Heart right ventricle (tissue), 16 donors: ENCODE measurements around the gene ACBD4. TPM values are rescaled to one million over a fixed set of nuclear protein-coding genes. Genes with fewer than 3 reads are reported as not detected.

Experiments used
- ATAC-seq, 8 donors: fragments of 200-7000 bp; cut with Tn5 transposase; one replicate each; pipeline ENCODE4 v1.9.1; 2020; ENCODE audit warnings: mild to moderate bottlenecking in 8 of 8, moderate library complexity in 8 of 8, moderate number of reproducible peaks in 1 of 8
- DNase-seq, 2 donors: peaks; one replicate each; pipeline ENCODE4 v3.0.0-alpha.2; 2020
- H3K27ac ChIP-seq, 10 donors: fragments of 200-600 bp; sonication (generic) in 2 of 10; one replicate each; pipeline versions ENCODE4 v1.5.0 to v1.8.0; 2020 to 2022; ENCODE audit warnings: mild to moderate bottlenecking in 3 of 10
- H3K27me3 ChIP-seq, 7 donors: fragments of 200-600 bp; one replicate each; pipeline ENCODE4 v1.8.0; 2021 to 2022; ENCODE audit warnings: mild to moderate bottlenecking in 2 of 7
- H3K36me3 ChIP-seq, 9 donors: fragments of 200-600 bp; sonication (generic) in 1 of 9; one replicate each; pipeline versions ENCODE4 v1.5.0 to v1.8.0; 2020 to 2022; ENCODE audit warnings: mild to moderate bottlenecking in 2 of 9
- H3K4me1 ChIP-seq, 9 donors: fragments of 200-600 bp; sonication (generic) in 1 of 9; one replicate each; pipeline versions ENCODE4 v1.5.0 to v1.8.0; 2020 to 2022; ENCODE audit warnings: mild to moderate bottlenecking in 4 of 9
- H3K4me3 ChIP-seq, 10 donors: fragments of 200-600 bp; sonication (generic) in 2 of 10; one replicate each; pipeline versions ENCODE4 v1.5.0 to v1.8.0; 2020 to 2022; ENCODE audit warnings: mild to moderate bottlenecking in 7 of 10, moderate library complexity in 2 of 10
- H3K9me3 ChIP-seq, 11 donors: fragments of 200-600 bp in 10 of 11; sonication (generic) in 2 of 11; one replicate each; pipeline versions ENCODE4 v1.5.0 to v1.8.0; 2013 to 2022; ENCODE audit warnings: mild to moderate bottlenecking in 2 of 11, control low read depth in 1 of 11, moderate library complexity in 1 of 11
- WGBS, 2 donors: extraction: QIAGEN DNeasy Blood & Tissue Kit; methylation state at CpG; one replicate each; pipeline ENCODE4 v1.1.7; 2013; ENCODE audit warnings: inconsistent platforms in 1 of 2; 5-methylcytosine and 5-hydroxymethylcytosine counted together
- intact Hi-C, 10 donors: fragments of 100-400 bp; cut with DNase I; formaldehyde crosslinking; loops; one replicate each; pipeline versions ENCODE4 v1.11.1 to v1.14.2; 2022
- polyA plus RNA-seq, 2 donors: library from polyadenylated mRNA; stranded (reverse); fragments of 200-250 nt; gene quantifications; one replicate each; pipeline ENCODE4 v1.2.3, GENCODE V29; 2013
- total RNA-seq, 10 donors: library from RNA; stranded (reverse); fragmentation: NEBNext Ultra II Directional in 3 of 10; extraction: Animal tissue kit (Norgen Biotek cat#: 25700) in 3 of 10; gene quantifications; one replicate each; pipeline versions ENCODE4 v1.2.1 to v1.2.4, GENCODE V29; 2021 to 2023
- TF ChIP-seq, protein P1 (sequence below), 9 donors: fragments of 200-600 bp; sonication (generic) in 2 of 9; IDR thresholded peaks; one replicate each; pipeline versions ENCODE4 v1.5.0 to v1.8.0; 2021 to 2022; ENCODE audit warnings: antibody characterized with exemption in 9 of 9, mild to moderate bottlenecking in 5 of 9, moderate library complexity in 1 of 9
- donor health status: Arrhythmogenic right ventricular cardiomyopathy.
- donor health status: ischemic (EF 13 %, LVEDD 7.1; RV severe dilation, severe dysfunction).
- donor health status: healthy with polysubstance abuse.
- donor health status: DM: no; HTN: yes; CAD: no.
- donor health status: DM: no; HTN: no; CAD: no.
- donor health status: ischemic (EF 25% LVEDD 6.9; RV normal size, moderate dysfunction).
- donor health status: ischemic (EF 25% LVEDD 5.7; RV mildly dilated, moderate dysfunction).
- donor health status: healthy.
- donor health status: DM: yes; HTN: yes; CAD: no.
- donor health status: Ischemic cardiomyopathy.
- donor health status: ischemic (EF 35%, LVEDD 5.7; RV mildly dilated, moderate dysfunction).
- donor health status: nonischemic (EF 11% LVEDD 7.7; RV severe dilation, severe dysfunction).
- donor health status: DM: yes; HTN: yes; CAD: no.
- donor health status: PGD.
- donor health status: ischemic (EF 29% LVEDD 5.4; RV normal size, mild dysfunction).
- donor health status: nonischemic (EF 23%, LVEDD 6.1; RV moderate dilation, normal function).

ACBD4 gene
- total and polyA plus RNA-seq, 12 donors, result 4.2 to 16.7 (median 7.3) TPM

DNA sequence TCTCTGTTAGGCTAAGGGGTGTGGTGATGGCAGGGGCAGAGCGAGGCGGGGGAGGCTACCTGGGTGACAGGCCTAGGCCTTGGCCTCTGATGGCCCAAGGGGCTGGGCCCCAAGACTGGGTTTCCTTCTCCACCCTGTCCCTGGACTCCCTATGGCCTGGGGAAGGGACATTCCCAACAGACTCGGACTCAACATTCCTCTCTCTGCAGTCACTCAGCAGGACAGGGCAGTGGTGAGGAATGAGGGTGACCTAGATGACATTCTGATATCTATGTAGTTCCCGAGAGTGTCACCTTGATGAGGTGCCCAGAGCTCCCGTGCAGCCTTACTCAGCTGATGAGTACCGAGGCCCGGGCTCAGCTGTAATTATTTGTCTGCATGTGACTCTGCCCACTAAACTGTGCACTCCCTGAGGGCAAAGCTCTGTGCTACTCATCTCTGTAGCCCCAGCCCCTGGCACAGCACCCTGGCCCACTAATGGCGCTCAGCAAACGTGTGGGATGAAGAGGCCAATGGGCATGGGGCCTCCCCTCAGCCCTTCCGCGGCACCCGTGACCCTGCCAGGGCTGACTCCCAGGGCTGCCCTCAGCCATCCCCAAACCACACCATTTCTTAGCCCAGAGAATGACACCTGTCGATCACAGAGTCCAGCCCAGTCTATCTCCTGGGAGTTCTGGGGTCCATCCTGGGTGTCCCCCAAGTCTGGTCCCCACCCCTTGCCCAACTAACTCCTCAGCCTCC is 5.4 kb upstream of the ACBD4 start:
- H3K4me1 ChIP-seq, result peaks cover 34 to 68% (median 58%) of the 10 kb centered on the region in 9 donors
- peak in 1 of 8 donors; percentile 1 for ATAC-seq
- H3K36me3 ChIP-seq, result no peaks in the 10 kb centered on the region
- TF ChIP-seq, protein P1, sequence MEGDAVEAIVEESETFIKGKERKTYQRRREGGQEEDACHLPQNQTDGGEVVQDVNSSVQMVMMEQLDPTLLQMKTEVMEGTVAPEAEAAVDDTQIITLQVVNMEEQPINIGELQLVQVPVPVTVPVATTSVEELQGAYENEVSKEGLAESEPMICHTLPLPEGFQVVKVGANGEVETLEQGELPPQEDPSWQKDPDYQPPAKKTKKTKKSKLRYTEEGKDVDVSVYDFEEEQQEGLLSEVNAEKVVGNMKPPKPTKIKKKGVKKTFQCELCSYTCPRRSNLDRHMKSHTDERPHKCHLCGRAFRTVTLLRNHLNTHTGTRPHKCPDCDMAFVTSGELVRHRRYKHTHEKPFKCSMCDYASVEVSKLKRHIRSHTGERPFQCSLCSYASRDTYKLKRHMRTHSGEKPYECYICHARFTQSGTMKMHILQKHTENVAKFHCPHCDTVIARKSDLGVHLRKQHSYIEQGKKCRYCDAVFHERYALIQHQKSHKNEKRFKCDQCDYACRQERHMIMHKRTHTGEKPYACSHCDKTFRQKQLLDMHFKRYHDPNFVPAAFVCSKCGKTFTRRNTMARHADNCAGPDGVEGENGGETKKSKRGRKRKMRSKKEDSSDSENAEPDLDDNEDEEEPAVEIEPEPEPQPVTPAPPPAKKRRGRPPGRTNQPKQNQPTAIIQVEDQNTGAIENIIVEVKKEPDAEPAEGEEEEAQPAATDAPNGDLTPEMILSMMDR (IDR thresholded peaks at IDR 0.05), result no peak
- 54 to 64% methylated on average over 13 of the region's 13 CpGs for WGBS, 2 donors
- peak overlapping the region in 1 of 10 donors; percentile 97 for H3K4me3 ChIP-seq
- H3K27me3 ChIP-seq, result no peaks in the 10 kb centered on the region
- peak overlapping the region in 9 of 10 donors; percentile 59 to 97 (median 88) for H3K27ac ChIP-seq
- no peak for DNase-seq
- H3K9me3 ChIP-seq, result no peaks in the 10 kb centered on the region
- intact Hi-C loops, result loop anchor here in 6 of 10 donors (2.0 to 10.0 kb wide), 8 partner anchors 15 to 355 kb away; partner anchors contain the start of gene NMT1 (in 1 of the 6)

DNA sequence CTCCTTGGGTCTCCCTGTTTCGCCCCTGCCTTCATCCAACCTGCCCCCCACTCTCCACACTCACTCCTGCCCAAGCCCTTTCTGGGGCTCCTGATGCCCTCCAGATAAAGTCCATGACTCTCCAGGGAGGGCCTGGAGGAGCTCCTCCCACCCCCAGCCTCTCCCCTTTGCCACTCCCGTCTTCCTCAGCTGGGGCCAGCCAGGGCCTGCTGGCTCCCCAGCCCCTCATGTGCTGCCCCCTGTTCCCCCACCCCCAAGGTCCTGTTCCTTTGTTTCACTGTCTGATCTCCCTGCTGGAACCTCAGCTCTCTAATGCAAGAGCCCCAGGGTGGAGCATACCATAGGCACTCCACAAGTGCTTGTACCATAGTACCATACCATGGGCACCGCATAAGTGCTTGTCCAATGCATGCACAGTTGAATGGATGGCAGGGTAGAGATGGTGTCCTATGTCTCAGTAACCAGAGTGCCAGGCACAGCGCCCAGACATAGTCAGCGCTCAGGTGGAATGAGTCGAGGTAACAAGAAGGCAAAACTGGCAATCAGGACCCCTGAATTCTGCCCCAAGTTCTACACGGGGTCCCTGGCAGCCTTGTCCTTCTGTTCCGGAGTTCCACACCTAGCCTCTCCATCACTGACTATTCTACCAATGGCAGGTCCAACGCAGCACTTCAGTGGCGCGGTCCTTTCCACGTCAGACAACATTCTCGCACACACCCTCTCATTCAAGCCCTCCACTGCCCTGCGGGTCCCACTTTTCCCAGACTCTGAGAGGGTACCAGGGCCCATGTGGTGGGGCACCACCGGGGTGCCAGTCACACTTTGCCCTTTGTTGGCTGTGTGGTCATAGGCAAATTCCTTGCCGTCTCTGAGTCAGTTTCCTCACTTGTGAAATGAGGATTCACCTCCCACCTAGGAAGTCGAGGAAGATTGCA is 4.5 kb upstream of the ACBD4 start:
- TF ChIP-seq, protein P1 (IDR thresholded peaks at IDR 0.05), result no peak
- no peak for DNase-seq
- Histone ChIP-seq H3K27me3 (no peaks in the 10 kb centered on the region), H3K4me1 (peaks cover 34 to 72% (median 63%) of the 10 kb centered on the region in 9 donors), H3K4me3 (peak overlapping the region; percentile 76 to 100 (median 96)), H3K36me3 (no peaks in the 10 kb centered on the region), H3K27ac (peak overlapping the region in 9 of 10 donors; percentile 80 to 99 (median 98)), H3K9me3 (no peaks in the 10 kb centered on the region)
- ATAC-seq, result no peak
- intact Hi-C loops, result loop anchor here in 6 of 10 donors (2.0 to 10.0 kb wide), 7 partner anchors 16 to 354 kb away; partner anchors contain the start of gene NMT1 (in 1 of the 6)
- 84 to 89% methylated on average over 17 of the region's 17 CpGs for WGBS, 2 donors

DNA sequence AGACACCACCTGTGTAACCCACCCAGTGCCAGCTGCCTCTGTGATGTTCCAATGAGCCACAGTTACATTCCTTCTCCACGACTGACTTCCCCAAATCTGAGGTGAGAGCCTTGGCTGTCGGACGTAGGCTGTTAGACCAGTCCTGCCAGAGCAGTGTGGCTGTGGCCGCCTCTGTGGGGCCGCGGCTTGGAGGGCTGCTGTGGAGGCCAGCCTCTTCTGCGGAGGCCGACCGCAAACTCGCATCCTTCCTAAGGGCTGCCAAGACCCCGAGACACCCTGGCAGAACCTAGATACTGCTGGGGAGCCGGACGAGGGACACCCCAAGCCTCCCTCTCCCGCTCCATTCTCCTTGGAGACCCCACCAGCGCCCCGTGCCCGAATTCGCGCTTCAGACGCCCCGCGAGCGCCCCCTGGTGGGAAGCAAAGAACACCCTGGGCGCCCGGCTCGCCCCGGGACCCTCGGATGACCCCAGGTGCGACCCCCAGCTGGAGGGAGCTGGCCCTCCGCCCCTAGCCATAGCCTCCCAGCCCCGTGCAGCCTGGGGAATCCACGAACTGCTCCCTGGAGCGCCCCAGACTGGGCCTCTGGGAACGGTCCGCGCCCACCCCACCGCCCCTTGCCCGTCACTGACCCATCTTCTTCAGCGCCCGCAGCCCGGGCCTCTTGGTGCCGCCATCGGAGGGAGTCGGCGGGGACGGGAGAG is 3.7 kb upstream of the ACBD4 start:
- TF ChIP-seq, protein P1 (IDR thresholded peaks at IDR 0.05), result peak; percentile 88 to 98 (median 94)
- H3K27ac ChIP-seq, result peak overlapping the region; percentile 90 to 99 (median 98)
- ATAC-seq, result peak in 1 of 8 donors; percentile 0
- intact Hi-C loops, result loop anchor here in 6 of 10 donors (1.0 to 10.0 kb wide), 11 partner anchors 17 to 357 kb away; partner anchors contain the start of gene NMT1 (in 1 of the 6)
- peak; percentile 53 to 70 for DNase-seq
- H3K9me3 ChIP-seq, result no peaks in the 10 kb centered on the region
- H3K4me3 ChIP-seq, result peak overlapping the region; percentile 76 to 100 (median 96)
- no peaks in the 10 kb centered on the region for H3K27me3 ChIP-seq
- peaks cover 41 to 75% (median 68%) of the 10 kb centered on the region in 9 donors for H3K4me1 ChIP-seq
- WGBS, 2 donors, result 9% methylated on average over 46 of the region's 46 CpGs
- no peaks in the 10 kb centered on the region for H3K36me3 ChIP-seq
